Keratinocyte (primary cell): ENCODE results near the gene NDUFB6. TPM values are rescaled to one million over a fixed set of nuclear protein-coding genes. Genes with fewer than 3 reads are reported as not detected.

Source experiments
- DNase-seq: peaks from one replicate; pipeline ENCODE4 v3.0.0-alpha.2; 2011; ENCODE audit warnings: low read depth, missing footprints, low spot score
- FAIRE-seq: peaks from 2 replicates; lab custom pipeline; 2011; peaks lifted over from hg19 to GRCh38; lab: Jason Lieb, UNC
- H2AFZ ChIP-seq: 2 replicates; pipeline ENCODE4 v1.6.0; 2012; ENCODE audit warnings: low read length, control low read depth, inconsistent platforms; ENCODE audit not compliant: control insufficient read depth
- H3K27ac ChIP-seq: 2 replicates; pipeline ENCODE4 v1.5.1; 2011; ENCODE audit warnings: low read length; ENCODE audit not compliant: control insufficient read depth, insufficient read depth
- H3K27me3 ChIP-seq: 3 replicates; pipeline ENCODE4 v1.6.0; 2011; ENCODE audit warnings: low read length; ENCODE audit not compliant: control insufficient read depth, insufficient read depth; ENCODE audit errors: extremely low read depth
- H3K36me3 ChIP-seq, 2 experiments: 2 replicates in 1 of 2; 3 replicates in 1 of 2; pipeline ENCODE4 v1.5.1; 2011; ENCODE audit warnings: low read length in 2 of 2, mild to moderate bottlenecking in 1 of 2; ENCODE audit not compliant: control insufficient read depth in 2 of 2, insufficient read depth in 2 of 2; ENCODE audit errors: extremely low read depth in 1 of 2
- H3K4me1 ChIP-seq: 3 replicates; pipeline ENCODE4 v1.5.1; 2011; ENCODE audit warnings: low read length; ENCODE audit not compliant: control insufficient read depth, insufficient read depth; ENCODE audit errors: extremely low read depth
- H3K4me2 ChIP-seq: 3 replicates; pipeline ENCODE4 v1.6.0; 2011; ENCODE audit warnings: low read depth, low read length; ENCODE audit not compliant: control insufficient read depth, insufficient read depth; ENCODE audit errors: extremely low read depth
- H3K4me3 ChIP-seq, 3 experiments: fragments of 200-600 bp in 1 of 3; sonication (generic) in 1 of 3; 2 replicates in 2 of 3; 3 replicates in 1 of 3; pipeline ENCODE4 v1.5.1; 2011 to 2016; ENCODE audit warnings: low read length in 3 of 3, mild to moderate bottlenecking in 3 of 3, control low read depth in 2 of 3, inconsistent platforms in 1 of 3, low read depth in 1 of 3, mixed read lengths in 1 of 3, mixed run types in 1 of 3, moderate library complexity in 1 of 3; ENCODE audit not compliant: control insufficient read depth in 2 of 3, insufficient read depth in 2 of 3; ENCODE audit errors: extremely low read depth in 1 of 3
- H3K79me2 ChIP-seq: 2 replicates; pipeline ENCODE4 v1.6.0; 2012; ENCODE audit warnings: low read length; ENCODE audit not compliant: control insufficient read depth, insufficient read depth
- H3K9ac ChIP-seq: 3 replicates; pipeline ENCODE4 v1.6.0; 2011; ENCODE audit warnings: low read length; ENCODE audit not compliant: control insufficient read depth, insufficient read depth; ENCODE audit errors: extremely low read depth
- H3K9me1 ChIP-seq: 3 replicates; pipeline ENCODE4 v1.6.0; 2011; ENCODE audit warnings: low read length; ENCODE audit not compliant: control insufficient read depth, insufficient read depth; ENCODE audit errors: extremely low read depth
- H3K9me3 ChIP-seq: 2 replicates; pipeline ENCODE4 v1.5.1; 2012; ENCODE audit warnings: low read depth, low read length; ENCODE audit not compliant: control insufficient read depth
- H4K20me1 ChIP-seq: 3 replicates; pipeline ENCODE4 v1.6.0; 2011; ENCODE audit warnings: low read length; ENCODE audit not compliant: control insufficient read depth, insufficient read depth; ENCODE audit errors: extremely low read depth
- EZH2 ChIP-seq: IDR thresholded peaks from one replicate; pipeline ENCODE4 v1.6.1; 2012; ENCODE audit warnings: inconsistent platforms, mild to moderate bottlenecking, low read length, moderate library complexity
- dilution Hi-C: fragments of 300-500 bp; cut with MboI; formaldehyde crosslinking; loops from one replicate; pipeline ENCODE4 v1.7.0; 2020; ENCODE audit warnings: low sequenced_read_pairs; ENCODE audit not compliant: extremely low pct_ligation_motif_present
- polyA plus RNA-seq, 5 experiments: library from polyadenylated mRNA; depleted of rRNA in 3 of 5; stranded (reverse) in 3 of 5; stranded (forward) in 1 of 5; unstranded in 1 of 5; fragments of >200 nt; gene quantifications; 1 replicate in 1 of 5; 2 replicates in 3 of 5; 3 replicates in 1 of 5; pipeline versions ENCODE4 v1.2.1 to v1.2.3, GENCODE V29; 2011 to 2012; ENCODE audit warnings: missing spikeins in 2 of 5, low read depth in 1 of 5, low replicate concordance in 1 of 5
- TF ChIP-seq, protein P1 (sequence below), 3 experiments: IDR thresholded peaks in 1 of 3; conservative IDR thresholded peaks in 1 of 3; optimal IDR thresholded peaks in 1 of 3; 2 replicates in 2 of 3; 3 replicates in 1 of 3; pipeline versions ENCODE3 to v1.5.1; 2011; ENCODE audit warnings: low read length in 3 of 3, mild to moderate bottlenecking in 3 of 3, moderate library complexity in 2 of 3, control low read depth in 1 of 3, inconsistent platforms in 1 of 3; ENCODE audit not compliant: insufficient read depth in 2 of 3; ENCODE audit errors: extremely low read depth in 1 of 3

NDUFB6 gene
- polyA plus RNA-seq, 1 donor (not counting 4 experiments of a cell fraction or from before 2014, with no cell fraction given) = 67.0 TPM

DNA sequence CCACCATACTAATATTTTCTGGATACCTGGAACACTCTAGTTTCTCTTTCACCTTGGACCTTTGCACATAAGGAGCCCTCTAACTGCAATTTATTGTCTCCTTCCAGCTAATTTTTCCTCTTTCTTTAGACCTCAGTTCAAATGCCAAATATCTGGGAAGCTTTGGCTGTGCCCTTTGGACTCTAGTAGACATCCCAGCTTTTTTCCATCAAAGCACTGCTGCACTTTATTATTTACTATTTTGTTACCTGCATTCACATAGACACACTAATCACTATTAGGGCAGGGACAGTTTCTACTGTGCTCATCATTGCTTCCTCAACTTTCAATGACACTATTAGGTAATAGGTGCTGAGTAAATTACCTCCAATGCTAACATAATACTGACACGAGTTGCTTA lies 49.0 kb downstream of the NDUFB6 start:
- no peaks in the 10 kb centered on the region for H3K9me3 ChIP-seq
- H3K4me2 ChIP-seq = peak overlapping the region; percentile 91
- H2AFZ ChIP-seq = no peak overlapping the region
- dilution Hi-C loops = no loop called here
- no peaks in the 10 kb centered on the region for H3K9me1 ChIP-seq
- no peak for DNase-seq
- H3K4me3 ChIP-seq = peak overlapping the region in 1 of 3 experiments; percentile 78
- H3K79me2 ChIP-seq = peaks cover 58% of the 10 kb centered on the region
- H3K36me3 ChIP-seq = peaks cover 0 to 2% of the 10 kb centered on the region in 2 experiments
- H3K27me3 ChIP-seq = no peaks in the 10 kb centered on the region
- peaks cover 11% of the 10 kb centered on the region for H3K4me1 ChIP-seq
- TF ChIP-seq, protein P1, sequence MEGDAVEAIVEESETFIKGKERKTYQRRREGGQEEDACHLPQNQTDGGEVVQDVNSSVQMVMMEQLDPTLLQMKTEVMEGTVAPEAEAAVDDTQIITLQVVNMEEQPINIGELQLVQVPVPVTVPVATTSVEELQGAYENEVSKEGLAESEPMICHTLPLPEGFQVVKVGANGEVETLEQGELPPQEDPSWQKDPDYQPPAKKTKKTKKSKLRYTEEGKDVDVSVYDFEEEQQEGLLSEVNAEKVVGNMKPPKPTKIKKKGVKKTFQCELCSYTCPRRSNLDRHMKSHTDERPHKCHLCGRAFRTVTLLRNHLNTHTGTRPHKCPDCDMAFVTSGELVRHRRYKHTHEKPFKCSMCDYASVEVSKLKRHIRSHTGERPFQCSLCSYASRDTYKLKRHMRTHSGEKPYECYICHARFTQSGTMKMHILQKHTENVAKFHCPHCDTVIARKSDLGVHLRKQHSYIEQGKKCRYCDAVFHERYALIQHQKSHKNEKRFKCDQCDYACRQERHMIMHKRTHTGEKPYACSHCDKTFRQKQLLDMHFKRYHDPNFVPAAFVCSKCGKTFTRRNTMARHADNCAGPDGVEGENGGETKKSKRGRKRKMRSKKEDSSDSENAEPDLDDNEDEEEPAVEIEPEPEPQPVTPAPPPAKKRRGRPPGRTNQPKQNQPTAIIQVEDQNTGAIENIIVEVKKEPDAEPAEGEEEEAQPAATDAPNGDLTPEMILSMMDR (optimal IDR thresholded peaks at IDR 0.05 in 1 of 3, IDR thresholded peaks at IDR 0.05 in 1 of 3, conservative IDR thresholded peaks at IDR 0.05 in 1 of 3; ENCODE audit: extremely low read depth in 1 of 3, insufficient read depth in 2 of 3, low read length in 3 of 3) = no peak
- no peak for TF ChIP-seq EZH2
- H3K9ac ChIP-seq = no peak overlapping the region
- H3K27ac ChIP-seq = no peak overlapping the region
- no peaks in the 10 kb centered on the region for H4K20me1 ChIP-seq
- no peak for FAIRE-seq

DNA sequence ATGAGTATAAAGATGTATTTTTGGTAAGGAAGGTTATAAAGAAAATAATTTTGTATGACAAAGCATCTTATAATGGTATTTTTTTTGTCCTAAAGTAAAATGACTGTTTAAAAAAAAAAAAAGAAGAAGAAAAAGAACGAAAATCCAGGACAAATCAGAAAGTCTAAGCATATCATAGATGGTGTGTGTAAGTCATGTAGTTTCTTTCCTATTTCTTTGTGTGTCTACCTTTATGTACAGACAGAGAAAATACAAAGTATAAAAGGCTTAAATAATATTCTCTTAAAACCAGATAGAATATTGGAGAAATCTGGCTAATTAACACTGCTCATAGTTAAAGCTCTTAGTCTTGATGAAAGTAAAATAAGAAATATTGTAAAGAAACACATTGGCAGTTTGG lies 54.7 kb downstream of the NDUFB6 start:
- no peak for TF ChIP-seq EZH2
- TF ChIP-seq, protein P1 (optimal IDR thresholded peaks at IDR 0.05 in 1 of 3, IDR thresholded peaks at IDR 0.05 in 1 of 3, conservative IDR thresholded peaks at IDR 0.05 in 1 of 3; ENCODE audit: extremely low read depth in 1 of 3, insufficient read depth in 2 of 3, low read length in 3 of 3) = no peak
- dilution Hi-C loops = no loop called here
- Histone ChIP-seq H4K20me1 (no peaks in the 10 kb centered on the region), H3K4me2 (no peak overlapping the region), H3K4me3 (no peak overlapping the region), H3K9me1 (no peaks in the 10 kb centered on the region), H3K36me3 (peaks cover 0 to 3% of the 10 kb centered on the region in 2 experiments), H3K4me1 (peaks cover 12% of the 10 kb centered on the region), H3K9ac (no peak overlapping the region), H3K9me3 (peaks cover 4% of the 10 kb centered on the region), H3K79me2 (peaks cover 68% of the 10 kb centered on the region), H2AFZ (no peak overlapping the region), H3K27me3 (no peaks in the 10 kb centered on the region), H3K27ac (no peak overlapping the region)
- DNase-seq = no peak
- FAIRE-seq = no peak
